RKO (cell line): ENCODE results near the gene RNU7-1.

Source experiments
- DNase-seq: peaks from one replicate; pipeline ENCODE4 v3.0.0-alpha.2; 2016; ENCODE audit warnings: low spot score

Gene RNU7-1

DNA sequence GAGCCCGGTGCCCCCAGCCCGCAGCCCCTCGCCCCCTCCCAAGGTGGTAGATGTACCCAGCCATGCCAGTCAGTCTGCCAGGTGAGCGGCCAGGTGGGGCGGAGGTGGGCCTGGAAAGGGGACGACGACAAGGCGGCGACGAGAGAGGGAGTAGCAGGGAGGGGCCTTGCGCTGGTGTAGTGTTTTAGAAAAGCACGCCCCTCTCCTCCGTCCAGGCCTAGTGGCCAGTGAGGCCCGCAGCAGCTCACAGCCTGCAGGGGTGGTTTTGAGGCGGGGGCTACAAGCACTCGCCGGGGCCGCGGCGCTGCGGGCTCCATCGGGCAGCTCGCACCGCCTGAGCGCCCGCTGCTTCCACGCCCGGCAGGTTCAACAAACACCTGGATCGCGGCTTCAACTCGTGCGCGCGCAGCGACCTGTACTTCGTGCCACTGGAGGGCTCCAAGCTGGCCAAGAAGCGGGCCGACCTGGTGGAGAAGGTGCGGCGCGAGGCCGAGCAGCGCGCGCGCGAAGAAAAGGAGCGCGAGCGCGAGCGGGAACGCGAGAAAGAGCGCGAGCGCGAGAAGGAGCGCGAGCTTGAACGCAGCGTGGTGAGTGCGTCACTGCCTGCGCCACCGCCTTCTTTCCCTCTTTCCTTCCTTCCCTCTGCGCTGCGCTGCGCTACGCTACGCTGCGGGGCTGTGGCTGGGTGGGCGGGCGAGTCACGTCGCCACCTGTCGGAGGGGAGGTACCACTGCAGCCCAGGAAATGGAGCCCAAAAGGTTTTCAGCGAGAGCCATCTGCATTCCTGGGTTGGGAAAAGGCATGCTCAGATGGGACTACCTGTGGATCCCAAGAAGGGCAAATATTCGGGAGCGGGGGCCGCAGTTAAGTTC lies 5.9 kb upstream of the RNU7-1 start:
- peak; percentile 94 for DNase-seq

DNA sequence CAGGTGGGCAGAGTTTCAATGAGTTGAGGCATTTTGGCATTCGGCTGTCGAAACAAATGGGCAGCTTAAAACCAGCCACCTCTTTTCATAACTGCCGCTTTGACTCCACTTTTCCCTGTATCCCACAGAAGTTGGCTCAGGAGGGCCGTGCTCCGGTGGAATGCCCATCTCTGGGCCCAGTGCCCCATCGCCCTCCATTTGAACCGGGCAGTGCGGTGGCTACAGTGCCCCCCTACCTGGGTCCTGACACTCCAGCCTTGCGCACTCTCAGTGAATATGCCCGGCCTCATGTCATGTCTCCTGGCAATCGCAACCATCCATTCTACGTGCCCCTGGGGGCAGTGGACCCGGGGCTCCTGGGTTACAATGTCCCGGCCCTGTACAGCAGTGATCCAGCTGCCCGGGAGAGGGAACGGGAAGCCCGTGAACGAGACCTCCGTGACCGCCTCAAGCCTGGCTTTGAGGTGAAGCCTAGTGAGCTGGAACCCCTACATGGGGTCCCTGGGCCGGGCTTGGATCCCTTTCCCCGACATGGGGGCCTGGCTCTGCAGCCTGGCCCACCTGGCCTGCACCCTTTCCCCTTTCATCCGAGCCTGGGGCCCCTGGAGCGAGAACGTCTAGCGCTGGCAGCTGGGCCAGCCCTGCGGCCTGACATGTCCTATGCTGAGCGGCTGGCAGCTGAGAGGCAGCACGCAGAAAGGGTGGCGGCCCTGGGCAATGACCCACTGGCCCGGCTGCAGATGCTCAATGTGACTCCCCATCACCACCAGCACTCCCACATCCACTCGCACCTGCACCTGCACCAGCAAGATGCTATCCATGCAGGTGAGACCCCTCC lies 5.0 kb upstream of the RNU7-1 start:
- DNase-seq = no peak

- no peak for DNase-seq
Observed at GRCh38 chr12:6939191-6939540, 4.5 kb upstream of the RNU7-1 start.

DNA sequence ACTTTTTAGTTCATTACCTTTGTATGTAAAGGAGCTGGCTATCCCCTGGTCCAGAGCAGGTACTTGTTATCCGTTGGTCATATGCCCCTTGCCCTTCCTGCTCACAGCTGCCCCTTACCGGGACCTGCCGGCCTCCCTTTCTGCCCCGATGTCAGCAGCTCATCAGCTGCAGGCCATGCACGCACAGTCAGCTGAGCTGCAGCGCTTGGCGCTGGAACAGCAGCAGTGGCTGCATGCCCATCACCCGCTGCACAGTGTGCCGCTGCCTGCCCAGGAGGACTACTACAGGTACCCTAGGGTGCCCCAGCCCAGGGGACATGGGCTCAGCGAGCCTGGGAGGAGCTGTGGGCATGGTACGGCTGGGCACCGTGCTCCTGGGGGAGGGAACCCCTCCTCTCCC lies 2.3 kb upstream of the RNU7-1 start:
- no peak for DNase-seq

DNA sequence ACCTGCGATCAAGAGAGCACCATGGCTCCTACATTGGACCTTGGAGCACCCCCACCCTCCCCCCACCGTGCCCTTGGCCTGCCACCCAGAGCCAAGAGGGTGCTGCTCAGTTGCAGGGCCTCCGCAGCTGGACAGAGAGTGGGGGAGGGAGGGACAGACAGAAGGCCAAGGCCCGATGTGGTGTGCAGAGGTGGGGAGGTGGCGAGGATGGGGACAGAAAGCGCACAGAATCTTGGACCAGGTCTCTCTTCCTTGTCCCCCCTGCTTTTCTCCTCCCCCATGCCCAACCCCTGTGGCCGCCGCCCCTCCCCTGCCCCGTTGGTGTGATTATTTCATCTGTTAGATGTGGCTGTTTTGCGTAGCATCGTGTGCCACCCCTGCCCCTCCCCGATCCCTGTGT lies 1.8 kb upstream of the RNU7-1 start:
- no peak for DNase-seq

GRCh38 chr12:6942331-6942665 lies 1.3 kb upstream of the RNU7-1 start:
- no peak for DNase-seq

DNA sequence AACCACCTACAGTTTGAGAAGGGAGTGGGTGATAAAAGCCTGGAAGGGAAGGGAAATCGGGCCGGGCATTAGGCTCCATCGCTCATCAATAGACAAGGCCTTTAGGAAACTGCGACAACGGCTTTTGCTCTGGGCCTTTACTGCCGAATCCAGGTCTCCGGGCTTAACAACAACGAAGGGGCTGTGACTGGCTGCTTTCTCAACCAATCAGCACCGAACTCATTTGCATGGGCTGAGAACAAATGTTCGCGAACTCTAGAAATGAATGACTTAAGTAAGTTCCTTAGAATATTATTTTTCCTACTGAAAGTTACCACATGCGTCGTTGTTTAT lies 261 bp upstream of the RNU7-1 start:
- DNase-seq = peak; percentile 94

GRCh38 chr12:6944381-6945186 lies 968 bp downstream of the RNU7-1 start:
- peak; percentile 98 for DNase-seq

DNA sequence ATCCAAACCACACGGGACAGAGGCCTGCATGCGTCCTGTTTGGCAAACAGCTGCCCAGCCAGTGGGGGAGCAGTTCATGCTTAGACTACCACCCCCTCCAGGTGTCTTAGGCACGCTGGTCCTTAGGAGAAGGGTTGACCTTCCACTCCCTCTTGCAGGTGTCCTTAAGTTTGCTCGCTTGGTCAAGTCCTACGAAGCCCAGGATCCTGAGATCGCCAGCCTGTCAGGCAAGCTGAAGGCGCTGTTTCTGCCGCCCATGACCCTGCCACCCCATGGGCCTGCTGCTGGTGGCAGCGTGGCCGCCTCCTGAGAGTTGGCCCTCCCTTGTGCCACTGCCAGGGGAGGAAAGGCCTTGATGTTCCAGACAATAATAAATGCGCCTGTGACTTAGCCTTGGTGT lies 2.0 kb downstream of the RNU7-1 start:
- peak; percentile 25 for DNase-seq

GRCh38 chr12:6946033-6946919 lies 2.7 kb downstream of the RNU7-1 start:
- DNase-seq = no peak

DNA sequence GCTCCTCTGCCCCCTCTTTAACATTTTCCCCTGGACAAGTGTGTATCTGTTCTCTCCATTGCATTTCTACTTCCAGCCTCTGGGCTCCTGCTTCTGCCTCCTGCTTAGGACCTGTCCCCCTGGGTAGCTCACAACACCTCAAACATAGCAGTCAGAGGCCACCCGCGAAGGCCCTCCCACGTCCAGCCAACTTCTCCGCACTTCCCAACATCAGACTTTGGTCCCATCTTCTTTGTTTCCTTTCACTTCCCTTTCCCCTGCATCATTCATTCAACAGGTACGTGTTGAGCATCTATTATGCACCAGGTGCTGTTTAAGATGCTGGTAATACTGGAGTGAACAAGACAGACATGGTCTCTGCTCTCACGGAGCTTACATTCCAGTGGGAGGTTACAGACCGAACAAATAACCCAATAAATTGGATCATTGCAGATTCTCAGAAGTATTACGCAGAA lies 3.3 kb downstream of the RNU7-1 start:
- DNase-seq = no peak

DNA sequence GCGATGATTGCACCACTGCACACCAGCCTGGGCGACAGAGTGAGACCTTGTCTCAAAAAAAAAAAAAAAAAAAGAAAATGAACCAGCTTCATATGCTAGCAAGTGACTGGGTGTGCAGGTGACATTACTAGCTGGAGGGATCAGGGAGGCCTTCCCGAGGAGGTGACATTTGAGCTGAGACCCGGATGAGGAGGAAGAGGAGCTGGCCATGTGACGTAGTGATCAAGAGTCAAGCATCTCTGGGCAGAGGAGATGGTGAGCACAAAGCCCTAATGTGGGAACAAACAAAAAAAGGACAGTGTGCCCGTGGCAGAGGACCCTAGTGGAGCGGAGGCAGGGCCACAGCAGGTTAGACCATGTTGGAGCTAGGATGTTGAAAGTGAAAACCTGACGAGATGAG lies 4.0 kb downstream of the RNU7-1 start:
- no peak for DNase-seq

GRCh38 chr12:6948873-6949594 lies 5.4 kb downstream of the RNU7-1 start:
- DNase-seq = peak; percentile 29

DNA sequence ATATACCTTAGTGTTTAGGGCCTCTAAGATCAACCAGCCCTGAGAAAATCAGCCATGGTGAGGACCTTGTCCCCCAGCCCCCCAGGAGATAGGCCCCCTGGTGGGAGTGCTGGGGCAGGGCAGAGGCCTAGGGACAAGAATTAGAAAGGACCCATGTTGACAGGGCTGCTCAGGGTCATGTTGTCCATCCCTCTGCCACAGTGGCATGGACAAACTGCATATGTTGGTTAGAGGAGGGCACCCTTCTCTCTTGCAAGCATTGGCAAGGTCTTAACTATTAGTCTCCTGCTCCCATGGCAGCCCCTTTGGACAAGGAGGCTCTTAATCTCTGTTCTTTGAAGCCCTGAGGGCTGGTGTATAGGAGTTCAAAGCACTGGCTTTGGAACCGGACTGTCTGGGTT lies 6.8 kb downstream of the RNU7-1 start:
- no peak for DNase-seq

DNA sequence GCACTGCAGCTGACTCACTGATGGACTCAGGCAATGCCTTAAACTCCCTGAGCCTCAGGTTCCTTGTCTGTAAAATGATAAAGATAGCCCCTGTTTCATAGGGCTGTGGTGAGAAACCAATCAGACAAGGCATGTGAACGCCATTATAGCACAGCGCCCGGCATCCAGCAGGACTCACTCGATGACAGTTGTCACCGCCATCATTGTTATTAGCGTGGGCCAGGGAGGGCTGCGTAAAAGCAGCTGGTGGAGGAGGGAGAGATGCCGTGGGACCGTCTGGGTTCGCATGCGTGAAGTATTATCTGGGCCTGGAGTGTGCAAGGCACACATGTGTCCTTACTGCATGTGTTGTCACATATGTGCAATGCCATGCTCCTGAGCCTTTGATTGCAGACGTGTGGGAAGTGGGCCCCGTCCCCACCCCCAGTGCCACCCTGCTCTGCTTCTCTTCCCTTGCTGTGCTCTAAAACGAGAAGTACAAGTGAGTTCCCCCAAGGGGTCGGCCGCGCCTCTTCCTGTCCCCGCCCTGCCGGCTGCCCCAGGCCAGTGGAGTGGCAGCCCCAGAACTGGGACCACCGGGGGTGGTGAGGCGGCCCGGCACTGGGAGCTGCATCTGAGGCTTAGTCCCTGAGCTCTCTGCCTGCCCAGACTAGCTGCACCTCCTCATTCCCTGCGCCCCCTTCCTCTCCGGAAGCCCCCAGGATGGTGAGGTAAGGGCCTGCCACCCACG lies 7.4 kb downstream of the RNU7-1 start, which contains the start of gene PTPN6:
PTPN6 (plus strand) TSS at position 546 of the 730 bp plus-strand sequence; CDS start at position 703, 157 bp downstream.
- DNase-seq = no peak

- DNase-seq = no peak
Observed at GRCh38 chr12:6951551-6952120, 8.0 kb downstream of the RNU7-1 start.

- DNase-seq = no peak
Observed at GRCh38 chr12:6952121-6952862, 8.7 kb downstream of the RNU7-1 start.

DNA sequence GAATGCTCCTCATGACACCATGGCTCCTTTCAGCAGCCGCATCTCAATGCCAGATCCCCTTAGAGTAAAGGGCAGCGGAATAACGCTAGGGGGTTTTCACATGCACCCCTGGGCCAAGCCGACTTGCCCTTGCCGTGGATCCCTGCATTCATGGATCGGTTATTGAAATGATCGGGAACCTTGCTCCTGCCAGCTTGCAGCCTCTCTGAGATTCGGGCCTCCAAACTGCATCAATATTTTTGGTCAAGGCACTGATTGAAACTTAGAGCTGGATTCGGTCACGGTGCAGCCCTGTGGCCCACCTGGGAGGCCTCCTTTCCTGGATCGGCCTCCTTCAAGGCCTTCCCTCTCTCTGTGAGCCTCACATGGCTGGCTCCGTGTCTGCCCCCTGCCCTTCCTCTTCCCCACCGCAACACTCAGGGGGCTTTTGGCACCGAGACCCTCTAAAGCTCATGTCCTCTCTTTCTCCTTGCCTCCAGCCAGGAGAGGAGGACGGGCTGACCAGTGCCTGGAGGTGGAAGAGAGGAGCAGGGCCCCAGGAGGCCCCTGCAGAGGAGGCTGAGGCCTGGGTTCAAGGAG lies 9.3 kb downstream of the RNU7-1 start:
- DNase-seq = no peak
